Measurements from ENCODE around the gene RBP7. TPM values are rescaled to one million over a fixed set of nuclear protein-coding genes. Genes with fewer than 3 reads are reported as not detected.

The RBP7 gene
- total and polyA plus RNA-seq, 2 of the 4 experiments (the other 2 are of a cell fraction) = 0.17 TPM; not detected in 1

GRCh38 chr1:10052347-10052746, 55.3 kb downstream of the RBP7 start:
- TF ChIP-seq CTCF (conservative IDR thresholded peaks at IDR 0.05; ENCODE audit: low read depth, low read length) (no peak), RFX5 (IDR thresholded peaks at IDR 0.05; ENCODE audit: low read depth, low read length) (no peak), BHLHE40 (IDR thresholded peaks at IDR 0.05; ENCODE audit: low read depth, low read length) (no peak), USF2 (IDR thresholded peaks at IDR 0.05; ENCODE audit: low read depth, low read length) (no peak), NFE2L2 (IDR thresholded peaks at IDR 0.05; ENCODE audit: low read depth, low read length) (no peak)
- Histone ChIP-seq H2BK5ac (ENCODE audit: low read depth, low read length, poor library complexity, severe bottlenecking) (no peak overlapping the region), H4K20me1 (ENCODE audit: insufficient read depth, low read length) (peaks cover 46% of the 10 kb centered on the region), H3K23ac (ENCODE audit: low read depth, low read length) (no peak overlapping the region), H3K4ac (ENCODE audit: low read depth, low read length) (no peak overlapping the region), H3K9me1 (ENCODE audit: insufficient read depth, low read length) (peaks cover 11% of the 10 kb centered on the region), H3K18ac (ENCODE audit: low read depth, low read length) (no peak overlapping the region), H3K56ac (ENCODE audit: extremely low read depth, insufficient read depth, low read length) (no peak overlapping the region), H4K5ac (ENCODE audit: low read depth, low read length) (no peak overlapping the region), H3K79me1 (ENCODE audit: low read depth in 1 of 2, low read length in 2 of 2) (peaks cover 38 to 86% of the 10 kb centered on the region in 2 experiments), H2AK9ac (replicated peaks; ENCODE audit: low read depth, low read length, poor library complexity) (no peak overlapping the region), H3K4me1 (ENCODE audit: control insufficient read depth, insufficient read depth, low read length) (peaks cover 3% of the 10 kb centered on the region), H2BK20ac (ENCODE audit: low read depth, low read length) (no peak overlapping the region), H2BK120ac (ENCODE audit: low read depth, low read length) (no peak overlapping the region), H3K27me3 (ENCODE audit: control insufficient read depth, insufficient read depth, low read length) (no peaks in the 10 kb centered on the region), H3K4me3 (ENCODE audit: insufficient read depth, low read depth, low read length) (no peak overlapping the region), H4K91ac (ENCODE audit: insufficient read depth, low read depth, low read length) (no peak overlapping the region), H3K14ac (replicated peaks; ENCODE audit: low read depth, low read length) (no peak overlapping the region), H2AK5ac (ENCODE audit: low read depth, low read length) (no peak overlapping the region), H4K8ac (ENCODE audit: low read depth in 2 of 2, low read length in 2 of 2) (no peak overlapping the region), H3K36me3 (ENCODE audit: control insufficient read depth, insufficient read depth, low read length) (peaks cover 2% of the 10 kb centered on the region; the same call in 1 of the 2 replicates), H3K9ac (ENCODE audit: low read depth, low read length) (no peak overlapping the region), H2AFZ (replicated peaks; ENCODE audit: low read length, poor library complexity) (no peak overlapping the region), H2BK15ac (ENCODE audit: low read depth, low read length) (no peak overlapping the region), H3K9me3 (ENCODE audit: control insufficient read depth, insufficient read depth, low read length) (no peaks in the 10 kb centered on the region), H3K27ac (ENCODE audit: insufficient read depth, low read length) (no peak overlapping the region), H3K4me2 (ENCODE audit: low read depth, low read length) (no peak overlapping the region)
- dilution Hi-C loops (cut with HindIII; ENCODE audit: low sequenced_read_pairs, unreplicated experiment) (no loop called here), intact Hi-C loops (cut with micrococcal nuclease) (no loop called here), in situ Hi-C loops (cut with MboI; ENCODE audit: low sequenced_read_pairs) (no loop called here)
- BruUV-seq (replicated peaks) = no TSS peak
- no peak for ATAC-seq (ENCODE audit: low read depth)
- ChIA-PET POLR2A (ENCODE audit: unreplicated experiment) (no interaction called here), CTCF (no interaction called here)
- no peak for DNase-seq
- 88% methylated on average over 3 of the region's 4 CpGs; no CpG with 5 or more reads in 1 of the 2 experiments for WGBS, 2 experiments (ENCODE audit: extremely low coverage in 2 of 2, insufficient read length in 1 of 2)
